Ovary (tissue), 3 donors: ENCODE data around the gene MAPK8IP2.

Experiments used
- CTCF ChIP-seq, 3 donors: fragments of 450-650 bp in 2 of 3; fragments of 200-600 bp in 1 of 3; IDR thresholded peaks; one replicate each; pipeline versions ENCODE4 v1.5.1 to v1.8.0; 2016 to 2022; ENCODE audit warnings: antibody characterized with exemption in 3 of 3, mild to moderate bottlenecking in 1 of 3
- EP300 ChIP-seq: sonication (generic); formaldehyde crosslinking; IDR thresholded peaks from one replicate; pipeline ENCODE4 v1.6.1; 2017; ENCODE audit warnings: antibody characterized with exemption
- POLR2A ChIP-seq: fragments of 450-650 bp; IDR thresholded peaks from one replicate; pipeline ENCODE4 v1.6.1; 2017; ENCODE audit warnings: antibody characterized with exemption, mild to moderate bottlenecking, moderate library complexity
- donor health status: DM: no; HTN: no; CAD: no.

GRCh38 chr22:50640857-50641647 is 40.5 kb downstream of the MAPK8IP2 start:
- TF ChIP-seq POLR2A (no peak), CTCF (IDR thresholded peaks at IDR 0.05) (no peak), EP300 (no peak)
